Activated T-cell treated with anti-CD3 and anti-CD28 coated beads, Interleukin-2, amount 50 U/mL, for 24 hours (primary cell): ENCODE measurements around the gene FBXO15.

ENCODE experiments used
- DNase-seq: peaks from one replicate; pipeline ENCODE4 v3.0.0-alpha.2; 2020
- H3K27ac Mint-ChIP-seq: 2 replicates; pipeline ENCODE4 v1.8.0; 2020; ENCODE audit warnings: mild to moderate bottlenecking, mixed read lengths
- H3K27me3 Mint-ChIP-seq: 2 replicates; pipeline ENCODE4 v1.8.0; 2020; ENCODE audit warnings: mixed read lengths
- H3K36me3 Mint-ChIP-seq: 2 replicates; pipeline ENCODE4 v1.8.0; 2020; ENCODE audit warnings: low read depth, mixed read lengths
- H3K4me1 Mint-ChIP-seq: 2 replicates; pipeline ENCODE4 v1.8.0; 2020; ENCODE audit warnings: low read depth, mixed read lengths
- H3K4me3 Mint-ChIP-seq: 2 replicates; pipeline ENCODE4 v1.8.0; 2020; ENCODE audit warnings: mild to moderate bottlenecking, moderate library complexity, mixed read lengths
- H3K9me3 Mint-ChIP-seq: 2 replicates; pipeline ENCODE4 v1.8.0; 2020; ENCODE audit warnings: mixed read lengths

The FBXO15 gene

DNA sequence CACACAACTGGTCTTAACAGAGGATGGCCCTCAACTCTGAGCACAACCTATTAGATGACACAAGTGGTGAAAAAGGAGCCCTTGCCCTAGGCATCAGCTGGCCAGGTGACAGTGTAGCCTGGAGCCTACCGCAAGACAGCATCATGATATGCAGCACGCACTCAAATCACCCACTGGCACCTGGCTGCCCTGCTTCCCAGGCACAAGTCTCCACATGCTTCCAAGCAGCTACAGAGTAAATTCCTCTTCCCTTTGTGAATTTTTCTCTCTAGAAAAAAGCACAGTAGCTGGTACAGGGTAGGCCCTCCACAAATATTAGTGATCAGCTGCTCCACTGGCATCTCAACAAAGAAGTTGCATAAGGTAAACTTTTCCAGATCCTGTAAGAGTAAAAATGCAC lies 6.0 kb downstream of the FBXO15 start:
- H3K4me3 Mint-ChIP-seq: no peak overlapping the region
- H3K27me3 Mint-ChIP-seq: peaks cover 6% of the 10 kb centered on the region
- H3K27ac Mint-ChIP-seq: no peak overlapping the region
- H3K36me3 Mint-ChIP-seq: no peaks in the 10 kb centered on the region
- no peak for DNase-seq
- peaks cover 44% of the 10 kb centered on the region for H3K4me1 Mint-ChIP-seq
- no peaks in the 10 kb centered on the region for H3K9me3 Mint-ChIP-seq

GRCh38 chr18:74140582-74140981 lies 7.1 kb downstream of the FBXO15 start:
- no peak overlapping the region for H3K4me3 Mint-ChIP-seq
- H3K36me3 Mint-ChIP-seq: no peaks in the 10 kb centered on the region
- no peaks in the 10 kb centered on the region for H3K9me3 Mint-ChIP-seq
- peaks cover 39% of the 10 kb centered on the region for H3K4me1 Mint-ChIP-seq
- no peak for DNase-seq
- peaks cover 8% of the 10 kb centered on the region for H3K27me3 Mint-ChIP-seq
- H3K27ac Mint-ChIP-seq: peak overlapping the region; percentile 92

GRCh38 chr18:74139888-74140287 lies 7.7 kb downstream of the FBXO15 start:
- Mint-ChIP-seq H3K9me3 (no peaks in the 10 kb centered on the region), H3K4me3 (peak overlapping the region; percentile 67), H3K27me3 (peaks cover 8% of the 10 kb centered on the region), H3K27ac (peak overlapping the region; percentile 92), H3K36me3 (no peaks in the 10 kb centered on the region), H3K4me1 (peaks cover 39% of the 10 kb centered on the region)
- peak; percentile 37 for DNase-seq

- Mint-ChIP-seq H3K9me3 (no peaks in the 10 kb centered on the region), H3K4me3 (peak overlapping the region; percentile 67), H3K36me3 (no peaks in the 10 kb centered on the region), H3K27me3 (peaks cover 8% of the 10 kb centered on the region), H3K27ac (peak overlapping the region; percentile 92), H3K4me1 (peaks cover 39% of the 10 kb centered on the region)
- no peak for DNase-seq
These were observed 8.2 kb downstream of the FBXO15 start for GRCh38 chr18:74139411-74139810.

DNA sequence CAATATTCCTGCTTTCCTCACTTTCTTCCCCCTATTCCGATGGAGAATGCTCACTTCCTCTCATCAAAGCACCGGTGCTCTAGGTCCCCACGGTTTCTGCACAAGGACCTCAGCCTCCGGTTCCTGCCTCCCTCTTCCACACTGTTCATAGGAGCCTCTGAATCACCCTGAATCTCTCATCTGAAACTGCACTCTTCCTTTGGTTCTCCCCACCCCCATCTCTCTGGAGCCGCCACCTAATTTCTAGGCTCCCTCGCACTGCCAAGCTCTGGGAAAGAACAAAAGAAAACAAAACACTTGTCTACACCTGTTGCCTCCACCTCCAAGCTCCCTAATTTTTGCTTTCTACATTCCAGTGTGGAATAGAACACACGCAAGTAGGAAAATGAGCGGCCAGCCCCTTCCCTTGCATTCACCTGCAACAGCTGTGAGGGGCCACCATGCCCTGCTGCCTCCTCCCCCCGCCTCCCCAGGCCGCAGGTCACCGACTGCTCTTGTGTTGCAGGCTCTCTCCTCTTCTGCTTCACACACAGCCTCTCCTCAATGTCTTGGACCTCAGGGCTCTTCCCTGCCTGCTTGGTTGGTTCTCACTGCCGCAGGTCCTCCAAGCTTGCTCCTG lies 9.6 kb downstream of the FBXO15 start:
- Mint-ChIP-seq H3K9me3 (no peaks in the 10 kb centered on the region), H3K4me1 (peaks cover 39% of the 10 kb centered on the region), H3K27ac (peak overlapping the region; percentile 92), H3K4me3 (no peak overlapping the region), H3K36me3 (no peaks in the 10 kb centered on the region), H3K27me3 (peaks cover 8% of the 10 kb centered on the region)
- DNase-seq: no peak

GRCh38 chr18:74132201-74132600 lies 15.4 kb downstream of the FBXO15 start:
- H3K4me1 Mint-ChIP-seq: peaks cover 5% of the 10 kb centered on the region
- H3K4me3 Mint-ChIP-seq: no peak overlapping the region
- no peak overlapping the region for H3K27ac Mint-ChIP-seq
- no peaks in the 10 kb centered on the region for H3K9me3 Mint-ChIP-seq
- no peaks in the 10 kb centered on the region for H3K36me3 Mint-ChIP-seq
- H3K27me3 Mint-ChIP-seq: peaks cover 2% of the 10 kb centered on the region
- DNase-seq: no peak

- no peak for DNase-seq
- Mint-ChIP-seq H3K9me3 (no peaks in the 10 kb centered on the region), H3K4me3 (no peak overlapping the region), H3K36me3 (no peaks in the 10 kb centered on the region), H3K4me1 (peaks cover 5% of the 10 kb centered on the region), H3K27ac (no peak overlapping the region), H3K27me3 (no peaks in the 10 kb centered on the region)
These were observed 16.5 kb downstream of the FBXO15 start for GRCh38 chr18:74131124-74131523.

DNA sequence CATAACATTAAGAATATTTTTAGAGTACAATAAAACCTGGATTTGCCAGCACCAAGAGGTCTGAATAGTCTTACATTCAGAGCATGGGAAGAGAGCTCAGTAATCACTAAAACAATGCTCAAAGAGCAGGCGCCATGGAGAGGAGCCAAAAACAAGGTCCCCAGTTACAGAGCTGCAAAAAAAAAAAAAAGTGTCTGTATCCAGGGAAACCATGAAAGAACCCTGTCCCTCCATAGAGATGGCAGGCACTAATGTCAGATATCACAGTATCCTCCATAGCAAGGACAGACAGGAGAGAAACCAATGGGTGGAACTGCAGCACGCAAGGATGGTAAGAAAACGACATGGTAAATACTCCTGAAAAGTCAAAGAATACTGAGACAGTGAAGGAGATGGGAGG lies 19.5 kb downstream of the FBXO15 start:
- no peaks in the 10 kb centered on the region for H3K9me3 Mint-ChIP-seq
- no peak for DNase-seq

GRCh38 chr18:74126684-74127655 lies 20.7 kb downstream of the FBXO15 start:
- Mint-ChIP-seq H3K27ac (no peak overlapping the region), H3K4me1 (peaks cover 6% of the 10 kb centered on the region), H3K27me3 (peaks cover 2% of the 10 kb centered on the region), H3K36me3 (no peaks in the 10 kb centered on the region), H3K9me3 (no peaks in the 10 kb centered on the region), H3K4me3 (no peak overlapping the region)
- no peak for DNase-seq

More for the DNA sequence above, 19.5 kb downstream of the FBXO15 start:
- peaks cover 5% of the 10 kb centered on the region for H3K4me1 Mint-ChIP-seq
- no peak overlapping the region for H3K4me3 Mint-ChIP-seq
- H3K27me3 Mint-ChIP-seq: no peaks in the 10 kb centered on the region
- no peaks in the 10 kb centered on the region for H3K36me3 Mint-ChIP-seq
- no peak overlapping the region for H3K27ac Mint-ChIP-seq

- Mint-ChIP-seq H3K27ac (no peak overlapping the region), H3K27me3 (peaks cover 4% of the 10 kb centered on the region), H3K4me1 (peaks cover 13% of the 10 kb centered on the region), H3K9me3 (no peaks in the 10 kb centered on the region), H3K4me3 (no peak overlapping the region), H3K36me3 (no peaks in the 10 kb centered on the region)
- no peak for DNase-seq
These were observed 23.0 kb downstream of the FBXO15 start for GRCh38 chr18:74124642-74125041.

GRCh38 chr18:74123200-74123599 lies 24.4 kb downstream of the FBXO15 start:
- DNase-seq: no peak
- Mint-ChIP-seq H3K9me3 (no peaks in the 10 kb centered on the region), H3K4me3 (no peak overlapping the region), H3K27ac (no peak overlapping the region), H3K4me1 (peaks cover 13% of the 10 kb centered on the region), H3K36me3 (no peaks in the 10 kb centered on the region), H3K27me3 (peaks cover 4% of the 10 kb centered on the region)

DNA sequence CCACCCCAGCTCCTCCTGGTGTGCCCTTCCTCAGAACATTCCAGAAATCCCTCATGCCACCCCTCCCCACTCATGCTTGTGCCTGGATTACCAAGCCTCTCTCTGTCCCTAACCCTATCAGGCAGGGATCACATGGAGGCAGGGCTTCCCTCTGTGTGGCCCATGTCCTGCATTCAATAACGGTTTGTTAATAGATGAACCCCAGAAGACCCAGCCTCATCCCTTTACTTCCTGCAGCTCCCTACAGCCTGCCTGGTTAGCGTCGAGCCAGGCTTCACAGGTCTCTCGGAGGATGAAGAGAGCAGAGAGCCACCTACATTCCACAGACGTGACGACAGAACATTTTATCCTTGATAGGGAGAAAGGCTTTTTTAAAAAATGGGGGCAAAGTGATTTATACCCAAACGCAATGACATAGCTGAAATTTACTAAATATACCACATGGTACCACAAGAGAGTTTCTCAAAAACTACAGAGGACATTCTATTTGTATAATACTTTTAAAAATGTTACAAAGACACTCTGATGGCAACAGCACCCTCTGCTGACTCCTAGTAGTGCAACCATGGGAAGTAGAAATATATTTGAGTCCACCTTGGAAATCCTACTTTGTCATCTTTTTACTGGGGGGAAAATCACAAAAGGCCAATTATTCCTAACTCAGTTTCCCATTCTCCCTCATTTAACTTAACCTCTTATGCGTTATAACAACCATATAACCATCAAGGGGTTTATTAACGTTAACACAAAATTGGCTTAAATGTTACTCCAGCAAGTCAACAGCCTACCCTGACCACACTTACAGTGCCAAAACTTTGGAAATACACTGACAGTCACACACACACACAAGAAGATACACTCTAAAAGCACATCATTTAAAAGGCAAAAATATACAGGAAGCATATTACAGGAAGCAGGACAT lies 30.7 kb downstream of the FBXO15 start:
- no peaks in the 10 kb centered on the region for H3K36me3 Mint-ChIP-seq
- peaks cover 15% of the 10 kb centered on the region for H3K4me1 Mint-ChIP-seq
- peaks cover 1% of the 10 kb centered on the region for H3K27me3 Mint-ChIP-seq
- H3K4me3 Mint-ChIP-seq: no peak overlapping the region
- no peak overlapping the region for H3K27ac Mint-ChIP-seq
- H3K9me3 Mint-ChIP-seq: peaks cover 6% of the 10 kb centered on the region
- no peak for DNase-seq

DNA sequence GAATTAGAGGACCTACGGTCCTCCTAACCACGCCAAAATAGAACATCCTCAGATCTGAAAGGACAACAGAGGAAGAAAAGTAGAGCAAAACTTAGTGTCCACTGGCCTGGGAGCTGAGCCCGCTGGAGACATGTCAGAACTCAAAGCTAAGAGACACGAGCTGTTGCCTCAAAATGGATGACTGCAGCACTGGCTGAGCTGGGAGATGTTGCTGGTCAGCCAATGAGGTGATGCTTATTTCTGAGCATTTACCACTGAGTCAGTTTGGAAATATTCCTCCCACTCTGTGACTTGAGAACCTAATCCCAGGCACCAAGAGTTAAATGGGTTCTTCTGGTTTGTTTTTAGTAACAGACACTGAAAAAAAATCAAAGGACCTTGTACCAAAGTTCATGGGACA lies 32.6 kb downstream of the FBXO15 start:
- Mint-ChIP-seq H3K4me1 (peaks cover 5% of the 10 kb centered on the region), H3K27me3 (no peaks in the 10 kb centered on the region), H3K4me3 (no peak overlapping the region), H3K27ac (no peak overlapping the region), H3K36me3 (no peaks in the 10 kb centered on the region), H3K9me3 (peaks cover 12% of the 10 kb centered on the region)
- DNase-seq: no peak

DNA sequence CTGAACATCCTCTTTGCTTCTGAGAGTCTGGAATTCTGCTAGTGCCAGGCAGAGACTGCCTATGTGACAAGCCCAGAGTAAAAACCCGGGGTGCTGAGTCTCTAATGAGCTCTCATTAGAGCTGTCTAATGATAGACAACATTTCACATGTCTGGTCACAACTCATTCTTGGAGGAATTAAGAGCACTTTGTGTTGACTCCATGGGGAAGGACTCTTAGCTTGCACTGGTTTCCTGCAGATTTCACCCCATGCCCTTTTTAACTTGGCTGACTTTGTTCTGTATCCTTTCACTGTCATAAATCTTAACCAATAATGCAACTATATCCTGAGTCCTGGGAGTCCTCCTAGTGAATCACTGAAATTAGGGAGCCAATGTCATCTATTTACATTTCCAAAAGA lies 33.5 kb downstream of the FBXO15 start:
- H3K36me3 Mint-ChIP-seq: peaks cover 1% of the 10 kb centered on the region
- peaks cover 13% of the 10 kb centered on the region for H3K9me3 Mint-ChIP-seq
- no peak for DNase-seq
- H3K27me3 Mint-ChIP-seq: no peaks in the 10 kb centered on the region
- no peak overlapping the region for H3K4me3 Mint-ChIP-seq
- peaks cover 4% of the 10 kb centered on the region for H3K4me1 Mint-ChIP-seq
- no peak overlapping the region for H3K27ac Mint-ChIP-seq
